HG03469 (cell line): ENCODE data around the gene TUG1.

Source experiments
- ATAC-seq: cut with Tn5 transposase; IDR thresholded peaks from one replicate; pipeline ENCODE4 v1.9.1; 2021; ENCODE audit warnings: mild to moderate bottlenecking, moderate library complexity, moderate number of reproducible peaks; ENCODE audit not compliant: unreplicated experiment

TUG1 gene

DNA sequence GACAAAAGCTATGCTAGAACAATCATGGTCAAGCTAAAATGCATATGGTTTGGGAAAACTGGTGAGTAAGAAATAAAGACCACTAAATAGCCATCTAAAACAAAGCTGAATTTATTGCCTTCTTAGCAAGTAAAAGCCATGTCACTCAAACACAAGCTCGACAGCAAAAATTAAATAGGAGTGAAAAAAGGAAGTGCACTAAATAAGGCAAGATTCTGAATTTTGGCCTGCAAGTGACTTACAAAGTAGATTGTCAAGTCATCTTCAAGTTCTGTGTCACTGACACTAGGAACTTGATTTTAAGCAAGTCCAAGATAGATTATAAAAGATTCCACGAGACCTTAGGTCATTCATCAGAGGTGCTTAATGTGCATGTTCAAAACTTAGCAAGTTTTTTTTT is 27.4 kb downstream of the TUG1 start:
- ATAC-seq, result no peak

DNA sequence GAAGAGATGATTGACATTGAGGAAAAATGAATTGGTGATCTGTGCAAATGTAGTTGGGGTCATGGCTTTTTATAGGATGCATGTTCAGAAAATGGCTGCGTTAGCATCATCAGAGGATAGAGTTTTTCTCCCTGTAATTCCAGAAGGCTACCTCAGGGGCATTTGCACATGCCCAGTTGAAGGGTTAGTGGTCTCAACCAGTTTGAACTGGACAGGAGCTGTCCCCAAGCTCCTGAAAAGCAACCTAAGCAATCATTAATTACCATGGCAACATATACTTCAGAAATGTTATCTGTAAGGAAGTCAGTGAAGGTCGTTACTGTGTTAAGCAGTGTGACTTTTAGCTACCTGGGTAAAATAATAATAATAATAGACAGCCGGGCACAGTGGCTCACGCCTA is 29.3 kb downstream of the TUG1 start:
- no peak for ATAC-seq

DNA sequence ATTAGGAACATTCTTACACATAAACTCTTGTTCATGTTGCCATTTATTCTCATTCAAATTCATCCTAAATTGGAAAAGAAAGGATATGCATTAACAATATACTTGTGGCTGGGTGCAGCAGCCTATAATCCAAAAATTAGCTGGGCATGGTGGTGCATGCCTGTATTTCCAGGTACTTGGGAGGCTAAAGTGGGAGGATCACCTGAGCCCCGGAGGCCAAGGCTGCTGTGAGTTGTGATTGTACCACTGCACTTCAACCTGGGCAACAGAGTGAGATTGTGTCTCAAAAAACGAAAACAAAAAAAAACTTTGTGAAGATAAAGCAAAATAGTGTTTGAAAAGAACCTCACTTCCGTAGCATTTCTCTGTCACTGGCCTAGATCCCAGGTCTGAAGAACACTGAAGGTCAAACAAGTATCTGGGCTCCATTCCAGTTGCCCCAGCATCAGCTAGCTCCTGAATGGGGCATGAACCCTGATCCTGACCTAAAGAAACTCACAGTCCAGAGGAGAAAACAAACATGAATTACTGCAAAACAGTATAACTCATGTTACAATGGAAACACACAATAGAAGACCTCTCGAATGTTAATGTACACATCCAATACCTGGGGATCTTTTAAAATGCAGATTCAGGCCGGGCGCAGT is 32.2 kb downstream of the TUG1 start:
- no peak for ATAC-seq

DNA sequence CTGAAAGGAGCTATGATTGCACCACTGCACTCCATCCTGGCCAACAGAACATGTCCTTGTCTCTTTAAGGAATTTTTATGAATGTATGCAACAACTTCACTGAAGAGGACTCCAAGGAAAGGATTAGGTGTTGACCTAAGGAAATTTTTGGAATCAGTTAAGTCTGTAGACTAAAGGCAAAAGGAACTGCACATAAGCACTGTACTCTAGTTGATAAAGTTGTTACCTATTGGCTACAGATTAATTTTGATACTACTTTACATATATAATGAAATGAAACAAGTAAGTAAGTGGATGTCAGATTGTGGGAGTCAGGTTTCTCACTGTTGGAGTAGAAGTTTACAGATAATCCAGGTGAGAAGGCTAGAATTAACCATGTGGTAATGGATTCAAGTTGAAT is 36.5 kb downstream of the TUG1 start:
- no peak for ATAC-seq

DNA sequence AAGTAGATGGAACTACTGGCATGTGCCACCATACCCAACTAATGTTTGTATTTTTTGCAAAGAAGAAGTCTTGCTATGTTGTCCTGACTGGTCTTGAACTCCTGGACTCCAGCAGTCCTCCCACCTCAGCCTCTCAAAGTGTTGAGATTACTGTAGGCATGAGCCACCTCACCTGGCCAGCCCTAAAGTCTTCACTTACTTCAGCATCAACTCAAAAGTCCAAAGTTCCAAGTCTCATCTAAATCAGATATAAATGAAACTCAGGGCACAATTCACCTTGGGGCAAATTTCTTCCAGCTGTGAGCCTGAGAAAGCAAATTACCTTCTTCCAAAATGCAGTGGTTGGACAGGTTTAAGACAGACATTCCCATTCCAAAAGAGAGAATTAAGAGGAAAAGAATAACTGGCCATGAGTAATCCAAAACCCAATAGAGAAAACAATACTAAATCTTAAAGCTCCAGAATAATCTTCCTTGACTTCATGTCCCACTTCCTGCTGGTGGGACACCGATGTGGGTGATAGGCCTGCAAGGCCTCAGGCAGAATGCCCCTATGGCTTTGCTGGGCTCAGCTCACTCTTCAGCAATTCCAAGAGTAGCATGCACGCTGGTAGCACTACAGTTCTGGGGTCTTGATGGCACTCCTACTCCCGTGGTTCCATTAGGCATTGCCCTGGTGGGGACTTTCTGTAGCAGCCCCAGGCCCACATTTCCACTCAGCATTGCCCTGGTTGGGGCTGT is 50.3 kb downstream of the TUG1 start:
- no peak for ATAC-seq

DNA sequence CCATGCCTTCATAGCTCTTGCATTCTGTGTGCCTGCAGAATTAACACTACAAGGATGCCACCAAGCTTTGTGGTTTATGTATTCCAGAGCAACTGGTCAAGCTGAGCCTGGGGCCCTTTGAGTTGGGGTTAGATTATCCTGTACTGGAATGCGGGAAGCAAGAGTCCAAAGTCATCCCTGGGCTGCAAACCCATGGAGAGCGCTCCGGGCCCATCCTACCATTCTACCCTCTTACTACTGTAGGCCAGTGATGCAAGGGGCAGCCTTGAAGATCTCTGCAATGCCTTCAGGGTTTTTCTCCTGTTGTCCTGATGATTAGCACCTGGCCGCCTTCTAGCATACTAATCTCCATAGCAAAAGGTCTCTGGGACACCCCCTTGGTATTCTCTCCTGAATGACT is 51.3 kb downstream of the TUG1 start:
- no peak for ATAC-seq

DNA sequence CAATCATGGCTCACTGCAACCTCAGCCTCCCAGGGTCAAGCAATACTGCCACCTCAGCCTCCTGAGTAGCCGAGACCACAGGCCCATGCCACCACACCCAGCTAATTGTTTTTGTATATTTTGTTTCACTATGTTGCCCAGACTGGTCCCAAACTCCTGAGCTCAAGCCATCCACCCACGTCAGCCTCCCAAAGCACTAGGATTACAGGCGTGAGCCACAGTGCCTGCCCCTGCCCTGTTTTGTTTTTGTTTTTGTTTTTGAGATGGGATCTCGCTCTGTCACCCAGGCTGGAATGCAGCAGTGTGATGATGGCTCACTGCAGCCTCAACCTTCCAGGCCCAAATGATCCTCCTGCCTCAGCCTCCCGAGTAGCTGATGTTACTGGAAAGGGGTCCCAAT is 53.5 kb downstream of the TUG1 start:
- ATAC-seq, result no peak
